Activated CD4-positive, alpha-beta T cell treated with anti-CD3 and anti-CD28 coated beads, Interleukin-2, amount 10 ng/mL, durations not matched to agents 7 days and 5 days (primary cell): ENCODE results near the gene COX7A2L. TPM values are rescaled to one million over a fixed set of nuclear protein-coding genes. Genes with fewer than 3 reads are reported as not detected.
"Not testable (repeated sequence)": the region's sequence is repeated elsewhere in the genome, so short reads cannot be mapped to it uniquely, and the experiment has no call there.

Experiments
- CTCF ChIA-PET: fragments of 350-600 bp; sonication (Branson Sonifier 250); formaldehyde crosslinking; loops from one replicate; lab custom pipeline; 2021; ENCODE audit warnings: antibody characterized with exemption; lab: Charles Lee
- POLR2A ChIA-PET: fragments of 350-600 bp; sonication (Branson Sonifier 250); formaldehyde crosslinking; loops from one replicate; lab custom pipeline; 2021; ENCODE audit warnings: antibody characterized with exemption; lab: Charles Lee
- DNase-seq: peaks from one replicate; pipeline ENCODE4 v3.0.0-alpha.2; 2020
- H3K27ac Mint-ChIP-seq: one replicate; pipeline ENCODE4 v1.8.0; 2021; ENCODE audit warnings: mild to moderate bottlenecking, moderate library complexity, mixed read lengths
- H3K27me3 Mint-ChIP-seq: one replicate; pipeline ENCODE4 v1.8.0; 2021; ENCODE audit warnings: mixed read lengths
- H3K36me3 Mint-ChIP-seq: one replicate; pipeline ENCODE4 v1.8.0; 2021; ENCODE audit warnings: low read depth, mixed read lengths
- H3K4me1 Mint-ChIP-seq: one replicate; pipeline ENCODE4 v1.8.0; 2021; ENCODE audit warnings: mixed read lengths
- H3K4me3 Mint-ChIP-seq: one replicate; pipeline ENCODE4 v1.8.0; 2021; ENCODE audit warnings: mild to moderate bottlenecking, moderate library complexity, mixed read lengths
- H3K9me3 Mint-ChIP-seq: one replicate; pipeline ENCODE4 v1.8.0; 2021; ENCODE audit warnings: mixed read lengths
- total RNA-seq, 2 experiments: library from RNA; stranded (reverse); gene quantifications; one replicate each; pipeline ENCODE4 v1.2.3, GENCODE V29; 2021

COX7A2L gene
- total RNA-seq, 2 experiments from 2014 or later, result 86.4 to 92.1 TPM

GRCh38 chr2:42361728-42362283 lies 789 bp upstream of the COX7A2L start:
- peaks cover 40% of the 10 kb centered on the region for H3K4me1 Mint-ChIP-seq

GRCh38 chr2:42360493-42360889 lies 526 bp downstream of the COX7A2L start:
- Mint-ChIP-seq H3K4me1 (peaks cover 45% of the 10 kb centered on the region), H3K4me3 (peak overlapping the region; percentile 80), H3K9me3 (no peaks in the 10 kb centered on the region), H3K27me3 (no peaks in the 10 kb centered on the region), H3K27ac (peak overlapping the region; percentile 98), H3K36me3 (peaks cover 9% of the 10 kb centered on the region)
- ChIA-PET POLR2A (interaction anchor here (0.7 kb wide), 1 partner anchor 189 kb away, joined by 4 read pairs; no protein-coding TSS in a partner anchor), CTCF (interaction anchor here (1.3 to 1.6 kb wide), 3 partner anchors 10 to 228 kb away, joined by 3 to 4 read pairs (median 3); no protein-coding TSS in a partner anchor)
- no peak for DNase-seq

More at GRCh38 chr2:42361728-42362283, 789 bp upstream of the COX7A2L start:
- no peaks in the 10 kb centered on the region for H3K27me3 Mint-ChIP-seq
- peak overlapping the region; percentile 98 for H3K27ac Mint-ChIP-seq
- peaks cover 4% of the 10 kb centered on the region for H3K36me3 Mint-ChIP-seq
- H3K4me3 Mint-ChIP-seq, result peak overlapping the region; percentile 80
- CTCF ChIA-PET, result no interaction called here
- H3K9me3 Mint-ChIP-seq, result no peaks in the 10 kb centered on the region
- POLR2A ChIA-PET, result interaction anchor here (0.6 kb wide), 1 partner anchor 237 kb away, joined by 4 read pairs; no protein-coding TSS in a partner anchor
- DNase-seq, result no peak

GRCh38 chr2:42359965-42360483 lies 993 bp downstream of the COX7A2L start:
- Mint-ChIP-seq H3K9me3 (no peaks in the 10 kb centered on the region), H3K27ac (peak overlapping the region; percentile 98), H3K36me3 (peaks cover 10% of the 10 kb centered on the region), H3K4me3 (peak overlapping the region; percentile 80), H3K4me1 (peaks cover 47% of the 10 kb centered on the region), H3K27me3 (no peaks in the 10 kb centered on the region)
- DNase-seq, result peak; percentile 10
- CTCF ChIA-PET, result interaction anchor here (0.6 to 1.6 kb wide), 4 partner anchors 10 to 307 kb away, joined by 3 to 4 read pairs (median 4); no protein-coding TSS in a partner anchor
- POLR2A ChIA-PET, result interaction anchor here (0.7 kb wide), 1 partner anchor 189 kb away, joined by 4 read pairs; no protein-coding TSS in a partner anchor

- ChIA-PET POLR2A (no interaction called here), CTCF (interaction anchor here (0.6 to 1.6 kb wide), 5 partner anchors 9 to 306 kb away, joined by 3 to 4 read pairs (median 3); no protein-coding TSS in a partner anchor)
- Mint-ChIP-seq H3K9me3 (no peaks in the 10 kb centered on the region), H3K27ac (peak overlapping the region; percentile 98), H3K36me3 (peaks cover 10% of the 10 kb centered on the region), H3K4me3 (peak overlapping the region; percentile 80), H3K4me1 (peaks cover 53% of the 10 kb centered on the region), H3K27me3 (no peaks in the 10 kb centered on the region)
- no peak for DNase-seq
Measured at GRCh38 chr2:42359304-42359964, 1.6 kb downstream of the COX7A2L start.

- H3K4me1 Mint-ChIP-seq, result peaks cover 38% of the 10 kb centered on the region
- no peaks in the 10 kb centered on the region for H3K9me3 Mint-ChIP-seq
- H3K36me3 Mint-ChIP-seq, result peaks cover 40% of the 10 kb centered on the region
- DNase-seq, result no peak
- POLR2A ChIA-PET, result no interaction called here
- H3K27me3 Mint-ChIP-seq, result no peaks in the 10 kb centered on the region
- H3K4me3 Mint-ChIP-seq, result no peak overlapping the region
- CTCF ChIA-PET, result interaction anchor here (0.6 to 1.4 kb wide), 4 partner anchors 11 to 120 kb away, joined by 3 to 5 read pairs (median 3); no protein-coding TSS in a partner anchor
- peak overlapping the region; percentile 12 for H3K27ac Mint-ChIP-seq
Measured at GRCh38 chr2:42353792-42354429, 7.1 kb downstream of the COX7A2L start.

- H3K36me3 Mint-ChIP-seq, result peaks cover 49% of the 10 kb centered on the region
- H3K27me3 Mint-ChIP-seq, result no peaks in the 10 kb centered on the region
- POLR2A ChIA-PET, result no interaction called here
- CTCF ChIA-PET, result interaction anchor here (0.6 to 2.9 kb wide), 3 partner anchors 10 to 313 kb away, joined by 3 to 11 read pairs (median 3); no protein-coding TSS in a partner anchor
- H3K27ac Mint-ChIP-seq, result no peak overlapping the region
- H3K9me3 Mint-ChIP-seq, result no peaks in the 10 kb centered on the region
- no peak for DNase-seq
- peaks cover 22% of the 10 kb centered on the region for H3K4me1 Mint-ChIP-seq
- no peak overlapping the region for H3K4me3 Mint-ChIP-seq
Measured at GRCh38 chr2:42351864-42352263, 9.2 kb downstream of the COX7A2L start.

GRCh38 chr2:42350434-42351063 lies 10.5 kb downstream of the COX7A2L start:
- Mint-ChIP-seq H3K36me3 (peaks cover 49% of the 10 kb centered on the region), H3K27ac (no peak overlapping the region), H3K4me3 (no peak overlapping the region), H3K27me3 (no peaks in the 10 kb centered on the region), H3K4me1 (peaks cover 17% of the 10 kb centered on the region), H3K9me3 (no peaks in the 10 kb centered on the region)
- ChIA-PET POLR2A (interaction anchor here (0.6 kb wide), 1 partner anchor 55 kb away, joined by 5 read pairs; no protein-coding TSS in a partner anchor), CTCF (interaction anchor here (1.7 to 2.9 kb wide), 2 partner anchors 8 to 10 kb away, joined by 4 to 11 read pairs; no protein-coding TSS in a partner anchor)
- no peak for DNase-seq

- H3K9me3 Mint-ChIP-seq, result no peaks in the 10 kb centered on the region
- no peak overlapping the region for H3K4me3 Mint-ChIP-seq
- CTCF ChIA-PET, result no interaction called here
- POLR2A ChIA-PET, result no interaction called here
- peaks cover 60% of the 10 kb centered on the region for H3K36me3 Mint-ChIP-seq
- peaks cover 4% of the 10 kb centered on the region for H3K4me1 Mint-ChIP-seq
- H3K27me3 Mint-ChIP-seq, result no peaks in the 10 kb centered on the region
- H3K27ac Mint-ChIP-seq, result no peak overlapping the region
- no peak for DNase-seq
Measured at GRCh38 chr2:42348113-42348805, 12.8 kb downstream of the COX7A2L start.

- POLR2A ChIA-PET, H3K4me3 Mint-ChIP-seq, H3K9me3 Mint-ChIP-seq, H3K27ac Mint-ChIP-seq, H3K27me3 Mint-ChIP-seq, CTCF ChIA-PET, DNase-seq, H3K4me1 Mint-ChIP-seq: not testable (repeated sequence)
- H3K36me3 Mint-ChIP-seq, result peaks cover 60% of the 10 kb centered on the region
Measured at GRCh38 chr2:42347518-42347917, 13.5 kb downstream of the COX7A2L start.

- peaks cover 53% of the 10 kb centered on the region for H3K36me3 Mint-ChIP-seq
- POLR2A ChIA-PET, result interaction anchor here (0.6 kb wide), 1 partner anchor 228 kb away, joined by 4 read pairs; no protein-coding TSS in a partner anchor
- peaks cover 15% of the 10 kb centered on the region for H3K4me1 Mint-ChIP-seq
- not testable (repeated sequence) for H3K27ac Mint-ChIP-seq, H3K27me3 Mint-ChIP-seq, H3K9me3 Mint-ChIP-seq, DNase-seq, H3K4me3 Mint-ChIP-seq
- CTCF ChIA-PET, result interaction anchor here (0.6 to 1.1 kb wide), 2 partner anchors 18 to 152 kb away, joined by 3 to 6 read pairs; no protein-coding TSS in a partner anchor
Measured at GRCh38 chr2:42346856-42347255, 14.2 kb downstream of the COX7A2L start.

GRCh38 chr2:42345986-42346385 lies 15.0 kb downstream of the COX7A2L start:
- ChIA-PET POLR2A (no interaction called here), CTCF (interaction anchor here (1.1 kb wide), 1 partner anchor 17 kb away, joined by 6 read pairs; no protein-coding TSS in a partner anchor)
- peaks cover 49% of the 10 kb centered on the region for H3K36me3 Mint-ChIP-seq
- no peaks in the 10 kb centered on the region for H3K27me3 Mint-ChIP-seq
- peaks cover 22% of the 10 kb centered on the region for H3K4me1 Mint-ChIP-seq
- no peak for DNase-seq
- no peak overlapping the region for H3K27ac Mint-ChIP-seq
- no peaks in the 10 kb centered on the region for H3K9me3 Mint-ChIP-seq
- no peak overlapping the region for H3K4me3 Mint-ChIP-seq
